Erythroblast (primary cell): ENCODE data around the gene SCARB1.

Experiments
- GATA1 ChIP-seq: IDR thresholded peaks from 2 replicates; pipeline ENCODE4 v1.6.1; 2011; ENCODE audit warnings: low read depth, mild to moderate bottlenecking, control low read depth, low read length, moderate library complexity
- POLR2A ChIP-seq: IDR thresholded peaks from 2 replicates; pipeline ENCODE4 v1.6.1; 2011; ENCODE audit warnings: mild to moderate bottlenecking, low read length

DNA sequence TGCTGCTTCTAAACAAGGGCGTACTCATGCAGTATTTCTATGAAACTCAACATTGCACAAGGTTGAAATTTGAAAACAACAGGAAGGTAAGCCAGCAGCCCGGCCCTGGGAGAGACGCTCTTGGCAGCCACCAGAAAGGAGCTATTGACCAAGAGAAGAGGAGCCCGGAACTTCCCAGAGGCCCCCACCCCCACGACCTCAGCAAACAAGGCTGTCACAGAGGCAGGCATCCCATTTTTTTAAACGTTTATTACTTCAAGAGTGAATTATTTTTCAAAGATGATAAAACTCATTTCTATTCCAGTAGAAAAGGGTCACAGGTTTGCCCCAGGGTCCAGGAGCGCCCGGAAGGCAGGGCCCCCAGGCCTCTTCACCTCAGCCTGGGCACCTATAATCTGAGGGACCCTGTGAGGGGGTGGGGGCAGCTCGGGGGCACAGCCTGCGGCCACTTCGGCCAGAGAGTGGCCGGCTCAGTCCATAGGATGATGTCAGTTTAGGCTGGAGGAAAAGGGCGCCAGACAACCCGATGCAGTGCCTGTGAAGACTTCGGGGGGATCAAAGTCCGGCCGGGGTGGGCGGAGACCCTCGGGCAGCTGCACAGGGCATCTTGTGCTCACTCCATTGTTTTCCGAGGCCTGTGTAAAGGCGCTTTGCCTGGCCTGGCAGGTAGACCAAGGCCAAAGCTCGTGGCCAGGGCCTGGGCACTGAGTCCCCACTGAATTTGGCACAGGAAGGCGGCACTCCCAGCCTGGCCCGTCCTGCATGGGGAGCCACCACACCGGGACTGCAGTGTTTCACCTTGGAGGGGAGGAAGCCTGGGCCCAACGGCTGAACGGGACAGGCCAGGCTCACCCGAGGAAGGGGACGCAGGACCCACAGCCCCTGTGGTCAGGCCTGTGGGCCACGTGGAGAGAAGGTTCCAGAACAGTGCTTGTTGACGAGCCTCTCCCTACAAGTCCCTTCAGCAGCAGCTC is 86.0 kb downstream of the SCARB1 start:
- TF ChIP-seq POLR2A (no peak), GATA1 (no peak)
